Measurements from ENCODE around the gene NDEL1.
A peak's percentile ranks its signal among the peaks of the same experiment; 100 is the strongest.

The NDEL1 gene

GRCh38 chr17:8417806-8418205 lies 17.9 kb upstream of the NDEL1 start:
- no peak for DNase-seq (ENCODE audit: low spot score)

GRCh38 chr17:8418471-8418870 lies 17.2 kb upstream of the NDEL1 start:
- DNase-seq (ENCODE audit: low spot score), result no peak

GRCh38 chr17:8419305-8419704 lies 16.4 kb upstream of the NDEL1 start:
- DNase-seq (ENCODE audit: low spot score), result no peak

- no peak for DNase-seq (ENCODE audit: low spot score)
These were observed 15.4 kb upstream of the NDEL1 start for GRCh38 chr17:8420041-8420934.

GRCh38 chr17:8421571-8421970 lies 14.1 kb upstream of the NDEL1 start:
- no peak for DNase-seq (ENCODE audit: low spot score)

- no peak for DNase-seq (ENCODE audit: low spot score)
These were observed 9.5 kb upstream of the NDEL1 start for GRCh38 chr17:8426094-8426720.

GRCh38 chr17:8426802-8427201 lies 8.9 kb upstream of the NDEL1 start:
- DNase-seq (ENCODE audit: low spot score), result no peak

- DNase-seq (ENCODE audit: low spot score), result no peak
These were observed 4.7 kb upstream of the NDEL1 start for GRCh38 chr17:8430966-8431365.

- DNase-seq (ENCODE audit: low spot score), result peak; percentile 59
These were observed 622 bp downstream of the NDEL1 start for GRCh38 chr17:8436169-8436843.

GRCh38 chr17:8436844-8437171 lies 1.1 kb downstream of the NDEL1 start:
- DNase-seq (ENCODE audit: low spot score), result no peak

GRCh38 chr17:8438441-8438840 lies 2.8 kb downstream of the NDEL1 start:
- DNase-seq (ENCODE audit: low spot score), result no peak

GRCh38 chr17:8439681-8440080 lies 4.0 kb downstream of the NDEL1 start:
- DNase-seq (ENCODE audit: low spot score), result no peak

GRCh38 chr17:8441690-8442089 lies 6.0 kb downstream of the NDEL1 start:
- DNase-seq (ENCODE audit: low spot score), result no peak

- DNase-seq (ENCODE audit: low spot score), result no peak
These were observed 6.6 kb downstream of the NDEL1 start for GRCh38 chr17:8442310-8442709.

- DNase-seq (ENCODE audit: low spot score), result no peak
These were observed 8.1 kb downstream of the NDEL1 start for GRCh38 chr17:8443756-8444155.

- no peak for DNase-seq (ENCODE audit: low spot score)
These were observed 8.8 kb downstream of the NDEL1 start for GRCh38 chr17:8444494-8444893.

GRCh38 chr17:8445536-8445935 lies 9.9 kb downstream of the NDEL1 start:
- DNase-seq (ENCODE audit: low spot score), result no peak

GRCh38 chr17:8447799-8448198 lies 12.1 kb downstream of the NDEL1 start:
- peak; percentile 78 for DNase-seq (ENCODE audit: low spot score)

GRCh38 chr17:8448310-8448709 lies 12.6 kb downstream of the NDEL1 start:
- peak; percentile 31 for DNase-seq (ENCODE audit: low spot score)

GRCh38 chr17:8451933-8452614 lies 16.4 kb downstream of the NDEL1 start:
- DNase-seq (ENCODE audit: low spot score), result no peak

GRCh38 chr17:8453326-8453725 lies 17.6 kb downstream of the NDEL1 start:
- no peak for DNase-seq (ENCODE audit: low spot score)

GRCh38 chr17:8455665-8456209 lies 20.1 kb downstream of the NDEL1 start:
- DNase-seq (ENCODE audit: low spot score), result no peak
